DLD1 (cell line): ENCODE results near the gene NXN.
"Not testable (repeated sequence)": the region's sequence is repeated elsewhere in the genome, so short reads cannot be mapped to it uniquely, and the experiment has no call there.

ENCODE experiments used
- in situ Hi-C: cut with HindIII; loops from 2 replicates; pipeline ENCODE4 v1.10.0; 2017; ENCODE audit warnings: low sequenced_read_pairs

NXN gene

GRCh38 chr17:981292-981658 lies 1.7 kb upstream of the NXN start:
- in situ Hi-C loops = loop anchor here (25.0 kb wide), 1 partner anchor 194 kb away; the partner anchor contains the start of genes GLOD4 and MRM3

GRCh38 chr17:980406-981291 lies 1.1 kb upstream of the NXN start:
- in situ Hi-C loops = loop anchor here (25.0 kb wide), 1 partner anchor 193 kb away; the partner anchor contains the start of genes GLOD4 and MRM3

GRCh38 chr17:979212-979538 lies 401 bp downstream of the NXN start:
- in situ Hi-C loops = loop anchor here (25.0 kb wide), 1 partner anchor 192 kb away; the partner anchor contains the start of genes GLOD4 and MRM3

GRCh38 chr17:978103-979093 lies 1.2 kb downstream of the NXN start:
- in situ Hi-C loops = loop anchor here (25.0 kb wide), 1 partner anchor 191 kb away; the partner anchor contains the start of genes GLOD4 and MRM3

GRCh38 chr17:977166-977565 lies 2.4 kb downstream of the NXN start:
- in situ Hi-C loops = loop anchor here (25.0 kb wide), 1 partner anchor 190 kb away; the partner anchor contains the start of genes GLOD4 and MRM3

GRCh38 chr17:976312-976711 lies 3.3 kb downstream of the NXN start:
- in situ Hi-C loops = loop anchor here (25.0 kb wide), 1 partner anchor 189 kb away; the partner anchor contains the start of genes GLOD4 and MRM3

- in situ Hi-C loops = loop anchor here (25.0 kb wide), 1 partner anchor 188 kb away; the partner anchor contains the start of genes GLOD4 and MRM3
Observed at GRCh38 chr17:975371-975915, 4.1 kb downstream of the NXN start.

GRCh38 chr17:974778-975177 lies 4.8 kb downstream of the NXN start:
- in situ Hi-C loops = loop anchor here (25.0 kb wide), 1 partner anchor 187 kb away; the partner anchor contains the start of genes GLOD4 and MRM3

- in situ Hi-C loops = no loop called here
Observed at GRCh38 chr17:973053-973452, 6.5 kb downstream of the NXN start.

- in situ Hi-C loops = not testable (repeated sequence)
Observed at GRCh38 chr17:971861-972260, 7.7 kb downstream of the NXN start.

GRCh38 chr17:970364-970763 lies 9.2 kb downstream of the NXN start:
- in situ Hi-C loops = no loop called here

- in situ Hi-C loops = no loop called here
Observed at GRCh38 chr17:969811-970355, 9.7 kb downstream of the NXN start.

- in situ Hi-C loops = no loop called here
Observed at GRCh38 chr17:968812-969730, 10.5 kb downstream of the NXN start.

- in situ Hi-C loops = no loop called here
Observed at GRCh38 chr17:967122-967521, 12.5 kb downstream of the NXN start.

- in situ Hi-C loops = no loop called here
Observed at GRCh38 chr17:965311-965989, 14.1 kb downstream of the NXN start.

- in situ Hi-C loops = no loop called here
Observed at GRCh38 chr17:964876-965275, 14.7 kb downstream of the NXN start.

GRCh38 chr17:962670-963069 lies 16.9 kb downstream of the NXN start:
- in situ Hi-C loops = no loop called here

GRCh38 chr17:962166-962565 lies 17.4 kb downstream of the NXN start:
- in situ Hi-C loops = no loop called here
